SW480 (cell line): Measurements from ENCODE around the gene MAPK8.

Experiments
- DNase-seq: peaks from one replicate; pipeline ENCODE4 v3.0.0-alpha.2; 2016; ENCODE audit warnings: low spot score

Gene MAPK8

DNA sequence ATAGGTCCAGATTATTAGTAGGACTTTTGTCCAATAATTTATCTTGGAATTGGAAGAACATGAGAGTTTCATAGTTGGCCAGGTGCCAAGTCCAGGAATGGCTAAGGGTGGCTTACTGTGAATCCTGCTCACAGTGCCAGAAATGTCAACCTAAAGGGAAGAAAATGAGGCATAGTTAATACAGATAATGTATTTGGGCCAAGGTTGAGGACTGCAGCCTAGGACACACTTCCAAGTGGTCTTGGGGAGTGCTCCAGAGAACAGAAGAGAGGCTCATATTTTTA lies 78.2 kb downstream of the MAPK8 start:
- DNase-seq, result no peak

GRCh38 chr10:48389272-48389671 lies 82.8 kb downstream of the MAPK8 start:
- DNase-seq, result no peak

GRCh38 chr10:48389846-48390557 lies 83.5 kb downstream of the MAPK8 start:
- DNase-seq, result no peak

GRCh38 chr10:48390558-48390871 lies 84.0 kb downstream of the MAPK8 start:
- no peak for DNase-seq

DNA sequence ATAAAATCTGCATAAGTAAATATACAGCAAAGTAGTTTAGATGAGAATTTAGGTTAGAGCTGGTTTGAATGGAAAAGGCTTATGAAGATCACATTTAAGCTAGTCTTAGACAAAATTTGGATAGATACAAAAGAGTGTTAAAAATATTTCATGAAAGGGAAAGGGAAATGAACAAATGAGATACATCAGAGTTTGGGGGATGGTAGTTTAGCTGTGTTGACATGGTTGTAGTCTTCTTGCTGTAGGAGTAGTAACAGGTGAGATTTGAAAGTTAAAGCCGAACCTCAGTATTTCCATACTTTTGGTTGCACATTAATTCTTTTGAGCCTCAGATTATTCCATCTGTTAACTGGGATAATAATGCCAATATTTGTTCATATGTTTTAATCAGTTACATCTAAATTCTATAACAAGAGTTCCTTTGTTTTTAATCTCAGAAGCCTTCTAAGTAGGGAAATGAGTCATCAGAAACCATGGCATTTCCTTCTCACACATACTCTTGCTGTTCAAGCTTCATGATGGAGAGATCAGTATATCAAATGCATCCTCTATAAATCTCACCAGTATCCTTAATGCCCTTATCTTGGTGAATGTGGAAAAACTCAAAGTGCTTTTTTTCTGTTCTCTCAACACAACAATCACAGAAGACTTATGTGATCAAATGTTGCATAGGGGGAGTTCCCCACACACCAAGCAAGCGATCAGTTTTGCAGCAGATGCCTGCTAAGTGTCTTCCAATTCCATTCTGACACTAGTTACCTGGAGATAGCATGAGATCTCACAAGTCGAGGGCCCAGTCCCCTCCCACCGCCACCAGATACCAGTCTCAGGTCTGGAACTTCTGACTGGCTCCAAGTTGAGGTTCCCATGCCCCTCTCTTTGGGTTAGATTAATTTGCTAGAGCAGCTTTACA lies 84.7 kb downstream of the MAPK8 start:
- DNase-seq, result peak; percentile 30

DNA sequence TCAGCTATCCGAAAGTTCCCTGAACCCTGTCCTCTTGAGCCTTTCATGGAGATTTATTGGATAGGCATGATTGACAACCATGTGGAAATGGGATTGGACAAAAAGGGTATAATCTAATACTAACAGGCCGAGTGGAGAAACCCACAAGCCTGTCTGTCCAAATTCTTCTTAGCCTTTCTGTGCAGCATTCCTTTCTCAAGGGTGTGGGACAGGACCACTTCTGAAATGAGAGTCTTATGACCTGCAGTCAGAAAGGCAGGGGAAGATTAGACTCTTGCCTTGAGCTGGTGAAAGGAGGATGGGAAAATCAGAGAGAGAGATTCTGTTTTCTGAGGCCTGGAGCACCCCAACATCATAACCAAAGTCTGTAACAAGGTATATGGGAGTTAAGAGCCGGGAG lies 85.5 kb downstream of the MAPK8 start:
- DNase-seq, result no peak

GRCh38 chr10:48398261-48398660 lies 91.8 kb downstream of the MAPK8 start:
- no peak for DNase-seq

DNA sequence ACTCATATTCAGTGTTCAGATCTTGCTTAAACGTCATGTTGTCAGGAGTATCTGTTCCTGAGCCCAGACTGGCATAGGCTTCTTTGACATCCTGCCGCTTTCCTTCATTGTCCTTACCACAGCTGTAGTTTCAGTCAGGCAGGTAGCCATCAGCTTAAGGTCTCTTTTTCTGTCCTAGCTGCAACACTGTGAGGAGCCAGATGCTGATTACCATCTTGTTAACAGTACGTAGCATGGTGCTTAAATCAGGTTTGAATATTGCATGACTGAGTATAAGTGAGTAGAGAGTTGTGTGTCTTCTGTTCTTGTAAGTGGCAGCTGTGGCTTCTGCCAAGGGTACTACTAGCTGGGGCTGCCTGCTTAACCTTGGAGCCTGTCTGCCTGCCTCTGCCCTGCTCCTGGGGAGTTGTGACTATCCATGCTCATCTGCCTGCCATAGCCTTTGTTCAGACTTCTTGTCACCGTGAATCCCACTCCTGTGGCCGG lies 92.6 kb downstream of the MAPK8 start:
- no peak for DNase-seq

- DNase-seq, result no peak
Observed at GRCh38 chr10:48399551-48399950, 93.1 kb downstream of the MAPK8 start.

GRCh38 chr10:48400129-48400849 lies 93.8 kb downstream of the MAPK8 start:
- no peak for DNase-seq

GRCh38 chr10:48400850-48401220 lies 94.4 kb downstream of the MAPK8 start:
- DNase-seq, result no peak

GRCh38 chr10:48404646-48405045 lies 98.2 kb downstream of the MAPK8 start:
- DNase-seq, result no peak

DNA sequence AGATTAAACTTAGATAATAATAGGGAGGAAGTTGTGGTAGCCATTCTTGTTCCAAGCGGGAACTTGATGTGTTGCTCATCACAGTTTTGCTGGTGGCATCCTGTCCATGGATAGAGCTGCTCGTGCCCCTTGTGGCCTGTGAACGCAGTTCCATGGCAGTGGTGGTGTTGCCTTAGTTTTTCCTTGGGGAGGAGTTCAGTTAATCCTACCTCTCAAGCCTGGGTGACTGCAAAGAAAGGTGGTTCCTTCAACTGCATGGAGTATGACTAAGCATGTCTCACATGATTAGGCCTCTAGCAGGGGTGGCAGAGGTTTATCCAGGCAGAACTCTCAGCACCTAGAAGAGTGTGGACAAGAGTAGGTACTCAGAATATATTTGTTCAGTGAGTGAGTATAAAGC lies 99.7 kb downstream of the MAPK8 start:
- no peak for DNase-seq

DNA sequence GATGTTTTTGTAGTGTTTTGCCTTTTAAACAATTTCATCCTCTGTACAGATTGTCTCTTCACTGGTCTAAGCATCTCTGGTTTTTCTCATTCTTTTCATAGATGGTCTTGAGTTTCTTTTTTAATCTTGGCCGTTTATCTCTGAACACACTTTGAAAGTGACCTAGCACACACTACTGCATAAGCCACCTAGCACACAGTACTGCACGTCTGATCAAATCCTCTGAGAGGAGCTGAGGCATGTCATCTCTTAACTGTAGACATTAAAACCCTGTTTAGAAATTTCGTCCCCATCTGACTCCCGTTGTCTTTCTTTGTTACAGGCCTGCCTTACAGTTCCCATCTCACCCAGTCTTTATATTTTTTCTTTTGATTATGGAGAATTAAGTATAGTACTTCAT lies 100.2 kb downstream of the MAPK8 start:
- no peak for DNase-seq

GRCh38 chr10:48410503-48410902 lies 104.0 kb downstream of the MAPK8 start:
- no peak for DNase-seq

- DNase-seq, result no peak
Observed at GRCh38 chr10:48411510-48411909, 105.0 kb downstream of the MAPK8 start.

DNA sequence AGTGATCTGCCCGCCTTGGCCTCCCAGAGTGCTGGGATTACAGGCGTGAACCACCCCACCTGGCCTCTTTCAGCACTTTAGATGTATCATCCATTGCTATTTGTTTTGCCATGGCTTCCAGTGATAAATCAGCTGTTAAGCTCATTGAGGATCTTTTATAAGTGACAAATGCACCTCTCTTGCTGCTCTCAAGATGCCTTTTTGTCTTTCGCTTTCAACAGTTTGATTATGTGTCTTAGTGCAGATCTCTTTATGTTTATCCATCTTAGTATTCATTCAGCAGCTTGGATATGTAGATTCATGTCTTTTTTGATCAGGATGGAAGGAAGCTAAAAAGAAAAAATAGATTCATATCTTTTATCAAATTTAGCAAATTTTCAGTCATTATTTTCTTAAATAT lies 105.6 kb downstream of the MAPK8 start:
- DNase-seq, result no peak

GRCh38 chr10:48412933-48413332 lies 106.5 kb downstream of the MAPK8 start:
- no peak for DNase-seq

GRCh38 chr10:48414160-48414559 lies 107.7 kb downstream of the MAPK8 start:
- no peak for DNase-seq

- DNase-seq, result no peak
Observed at GRCh38 chr10:48414778-48415177, 108.3 kb downstream of the MAPK8 start.

DNA sequence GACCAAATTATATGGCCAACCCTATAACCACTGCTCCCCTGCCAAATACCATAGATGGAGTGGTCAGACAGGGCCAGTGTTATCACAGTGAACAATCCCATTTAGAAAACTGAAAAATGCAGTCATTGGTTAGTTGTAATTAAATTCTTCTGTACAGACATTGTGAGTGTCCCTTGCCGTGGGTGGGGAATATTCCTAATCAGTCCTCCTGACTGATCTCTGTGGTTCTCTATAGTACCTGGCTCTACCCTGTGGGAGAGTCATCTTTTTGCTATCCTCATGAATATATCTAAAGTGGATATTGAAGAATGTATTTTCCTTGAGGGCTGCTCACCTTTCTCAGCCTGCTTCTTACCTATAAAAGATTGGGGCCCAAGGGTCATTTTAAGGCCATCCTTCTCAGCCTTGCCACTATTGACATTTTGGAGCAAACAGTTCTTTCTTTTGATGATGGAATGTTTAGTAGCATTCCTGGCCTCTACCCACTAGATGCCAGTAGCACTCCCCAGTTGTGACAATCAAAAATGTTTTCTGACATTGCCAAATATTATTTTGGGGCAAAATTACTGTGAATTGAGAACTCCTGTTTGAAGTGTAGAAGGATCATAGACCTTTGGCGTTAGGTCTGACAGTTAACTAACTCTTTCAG lies 110.2 kb downstream of the MAPK8 start:
- no peak for DNase-seq

GRCh38 chr10:48417374-48417773 lies 110.9 kb downstream of the MAPK8 start:
- DNase-seq, result no peak
